Naive thymus-derived CD8-positive, alpha-beta T cell (primary cell): ENCODE measurements around the gene RAB11A. TPM values are rescaled to one million over a fixed set of nuclear protein-coding genes. Genes with fewer than 3 reads are reported as not detected.
A peak's percentile ranks its signal among the peaks of the same experiment; 100 is the strongest.
"Not testable (repeated sequence)": the region's sequence is repeated elsewhere in the genome, so short reads cannot be mapped to it uniquely, and the experiment has no call there.

Source experiments
- ATAC-seq, 2 donors: fragments of 150-1000 bp; cut with Tn5 transposase in 1 of 2; sonication (Bioruptor Pico), chemical (Tn5 transposase) in 1 of 2; 1 replicate in 1 of 2; 2 replicates in 1 of 2; pipeline ENCODE4 v1.10.0; 2021; ENCODE audit warnings: mild to moderate bottlenecking in 2 of 2, moderate library complexity in 2 of 2
- POLR2A ChIA-PET: fragments of 350-600 bp; sonication (Branson Sonifier 250); formaldehyde crosslinking; loops from one replicate; lab custom pipeline; 2021; ENCODE audit warnings: antibody characterized with exemption; lab: Charles Lee
- DNase-seq, 10 donors: peaks; one replicate each; pipeline versions ENCODE4 v3.0.0 to v3.0.0-alpha.2; 2020 to 2022
- H3K27ac Mint-ChIP-seq, 10 donors: one replicate each; pipeline ENCODE4 v1.8.0; 2020 to 2022; ENCODE audit warnings: mild to moderate bottlenecking in 10 of 10, mixed read lengths in 10 of 10, moderate library complexity in 4 of 10, inconsistent platforms in 1 of 10
- H3K27me3 Mint-ChIP-seq, 5 donors: one replicate each; pipeline ENCODE4 v1.8.0; 2021 to 2022; ENCODE audit warnings: mixed read lengths in 5 of 5
- H3K36me3 Mint-ChIP-seq, 3 donors: one replicate each; pipeline ENCODE4 v1.8.0; 2020 to 2022; ENCODE audit warnings: mixed read lengths in 3 of 3, mild to moderate bottlenecking in 2 of 3, inconsistent platforms in 1 of 3
- H3K4me1 Mint-ChIP-seq, 4 donors: one replicate each; pipeline ENCODE4 v1.8.0; 2021 to 2022; ENCODE audit warnings: mixed read lengths in 4 of 4
- H3K4me3 Mint-ChIP-seq, 10 donors: one replicate each; pipeline ENCODE4 v1.8.0; 2020 to 2022; ENCODE audit warnings: mild to moderate bottlenecking in 10 of 10, mixed read lengths in 10 of 10, moderate library complexity in 6 of 10, inconsistent platforms in 1 of 10
- H3K9me3 Mint-ChIP-seq, 9 donors: one replicate each; pipeline ENCODE4 v1.8.0; 2020 to 2022; ENCODE audit warnings: mixed read lengths in 9 of 9, mild to moderate bottlenecking in 3 of 9, inconsistent platforms in 1 of 9, moderate library complexity in 1 of 9
- polyA plus RNA-seq, 3 donors: library from polyadenylated mRNA; unstranded; fragments of 300-500 nt; fragmentation: Illumina TruSeq; gene quantifications; one replicate each; pipeline ENCODE4 v1.2.3, GENCODE V29; 2021
- total RNA-seq, 8 experiments: library from RNA in 2 of 8; stranded (reverse) in 2 of 8; gene quantifications; one replicate each; pipeline ENCODE4 v1.2.3 and lab custom pipeline; 2021 to 2026

Gene RAB11A
- total and polyA plus RNA-seq, 5 experiments from 2014 or later, result 75.9 to 204 (median 186) TPM

DNA sequence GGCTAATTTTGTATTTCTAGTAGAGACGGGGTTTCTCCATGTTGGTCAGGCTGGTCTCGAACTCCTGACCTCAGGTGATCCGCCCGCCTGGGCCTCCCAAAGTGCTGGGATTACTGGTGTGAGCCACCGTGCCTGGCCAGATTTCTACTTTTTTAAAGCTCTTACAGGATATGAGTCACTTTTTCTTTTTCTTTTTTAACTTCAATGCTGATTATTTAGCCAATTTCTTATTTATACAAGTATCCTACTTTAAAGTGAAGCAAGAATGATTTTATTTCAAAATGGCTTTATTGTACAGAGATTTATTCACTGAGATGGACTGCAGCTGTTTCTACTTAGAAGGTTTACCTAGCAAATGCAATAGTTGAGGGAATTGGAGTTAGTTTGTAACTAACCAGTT is 3.3 kb downstream of the RAB11A start:
- peaks cover 26 to 50% (median 45%) of the 10 kb centered on the region in 4 donors for H3K4me1 Mint-ChIP-seq
- H3K4me3 Mint-ChIP-seq, result peak overlapping the region in 5 of 10 donors; percentile 0 to 48 (median 30)
- H3K36me3 Mint-ChIP-seq, result peaks cover 0 to 28% (median 4%) of the 10 kb centered on the region in 3 donors

GRCh38 chr15:65873256-65873655 is 4.0 kb downstream of the RAB11A start:
- Mint-ChIP-seq H3K9me3 (peaks cover 0 to 4% (median 0%) of the 10 kb centered on the region in 9 donors), H3K27ac (peak overlapping the region in 1 of 10 donors; percentile 23), H3K27me3 (peaks cover 0 to 4% (median 0%) of the 10 kb centered on the region in 5 donors), H3K4me1 (peaks cover 26 to 52% (median 46%) of the 10 kb centered on the region in 4 donors), H3K36me3 (peaks cover 0 to 34% (median 8%) of the 10 kb centered on the region in 3 donors), H3K4me3 (no peak overlapping the region)
- POLR2A ChIA-PET, result interaction anchor here (0.6 kb wide), 1 partner anchor 12 kb away, joined by 5 read pairs; no protein-coding TSS in a partner anchor
- no peak for DNase-seq
- ATAC-seq, result no peak

More for the DNA sequence above, 3.3 kb downstream of the RAB11A start:
- H3K27me3 Mint-ChIP-seq, H3K9me3 Mint-ChIP-seq, DNase-seq, ATAC-seq: not testable (repeated sequence)
- POLR2A ChIA-PET, result interaction anchor here (0.6 kb wide), 1 partner anchor 12 kb away, joined by 5 read pairs; no protein-coding TSS in a partner anchor
- H3K27ac Mint-ChIP-seq, result peak overlapping the region in 2 of 10 donors; percentile 11 to 54

DNA sequence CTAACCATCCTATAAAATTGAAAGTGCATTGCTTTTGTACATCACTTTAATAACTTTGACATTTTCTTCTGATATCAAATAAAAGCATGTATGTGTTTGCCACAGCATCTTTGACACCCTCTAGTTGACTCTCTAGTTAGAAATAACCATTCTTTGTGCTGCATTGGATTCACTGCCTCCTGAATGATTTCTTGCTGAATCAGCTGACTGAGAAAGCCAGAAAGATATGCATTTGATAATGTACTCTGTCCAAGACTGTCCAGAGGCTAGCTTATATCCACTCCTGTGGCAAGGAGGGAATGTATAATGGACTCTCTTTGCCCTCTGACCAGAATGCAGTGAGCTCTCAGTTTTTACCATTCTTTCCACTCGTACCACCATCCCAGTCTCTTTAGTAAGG is 6.2 kb downstream of the RAB11A start:
- ATAC-seq, result no peak
- peaks cover 0 to 53% (median 14%) of the 10 kb centered on the region in 3 donors for H3K36me3 Mint-ChIP-seq
- POLR2A ChIA-PET, result no interaction called here

GRCh38 chr15:65877749-65878148 is 8.5 kb downstream of the RAB11A start:
- ATAC-seq (no peak), DNase-seq (no peak)
- H3K27ac Mint-ChIP-seq, result no peak overlapping the region
- peaks cover 0 to 65% (median 19%) of the 10 kb centered on the region in 3 donors for H3K36me3 Mint-ChIP-seq
- POLR2A ChIA-PET, result no interaction called here
- H3K4me3 Mint-ChIP-seq, result no peak overlapping the region
- H3K9me3 Mint-ChIP-seq, result no peaks in the 10 kb centered on the region
- no peaks in the 10 kb centered on the region for H3K27me3 Mint-ChIP-seq
- H3K4me1 Mint-ChIP-seq, result peaks cover 5 to 44% (median 36%) of the 10 kb centered on the region in 4 donors

More for the DNA sequence above, 6.2 kb downstream of the RAB11A start:
- Mint-ChIP-seq H3K4me3 (peak overlapping the region in 1 of 10 donors; percentile 19), H3K4me1 (peaks cover 11 to 46% (median 34%) of the 10 kb centered on the region in 4 donors), H3K27me3 (no peaks in the 10 kb centered on the region), H3K27ac (peak overlapping the region in 3 of 10 donors; percentile 3 to 38 (median 8)), H3K9me3 (no peaks in the 10 kb centered on the region)
- no peak for DNase-seq

DNA sequence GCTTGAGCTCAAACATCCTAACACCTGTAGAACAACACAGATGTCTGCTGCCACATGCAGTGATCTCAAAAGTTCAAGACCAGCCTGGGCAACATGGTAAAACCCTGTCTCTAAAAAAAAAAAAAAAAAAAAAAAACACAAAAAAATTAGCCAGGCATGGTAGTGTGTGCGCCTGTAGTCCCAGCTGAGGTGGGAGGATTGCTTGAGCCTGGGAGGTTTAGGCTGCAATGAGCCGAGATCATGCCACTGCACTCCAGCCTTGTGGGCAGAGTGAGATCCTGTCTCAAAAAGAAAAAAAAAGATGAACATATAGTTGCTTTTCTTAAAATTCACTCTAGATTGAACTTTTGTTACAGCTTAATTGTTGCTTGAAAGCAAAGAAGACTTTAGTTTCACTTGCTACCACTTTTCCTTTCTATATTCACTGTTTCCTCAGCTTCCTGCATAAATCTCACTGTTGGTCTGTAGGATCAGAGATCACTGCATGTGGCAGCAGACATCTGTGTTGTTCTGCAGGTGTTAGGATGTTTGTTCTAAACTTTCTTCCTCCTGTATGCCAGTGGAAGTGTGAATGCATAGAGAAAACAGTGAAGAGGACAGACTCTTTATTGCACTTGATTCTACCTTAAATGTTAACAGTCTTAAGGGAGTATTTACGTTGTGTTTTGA is 12.6 kb downstream of the RAB11A start:
- peak in 2 of 10 donors; percentile 12 to 28 for DNase-seq
- H3K4me3 Mint-ChIP-seq, result peak overlapping the region; percentile 28 to 82 (median 58)
- H3K9me3 Mint-ChIP-seq, result no peaks in the 10 kb centered on the region
- POLR2A ChIA-PET, result interaction anchor here (0.9 to 3.1 kb wide), 2 partner anchors 13 to 365 kb away, joined by 3 to 20 read pairs; partner anchors contain the start of gene RAB11A
- peaks cover 15 to 58% (median 54%) of the 10 kb centered on the region in 4 donors for H3K4me1 Mint-ChIP-seq
- H3K27me3 Mint-ChIP-seq, result no peaks in the 10 kb centered on the region
- peak; percentile 56 to 68 for ATAC-seq
- peak overlapping the region; percentile 41 to 91 (median 86) for H3K27ac Mint-ChIP-seq
- H3K36me3 Mint-ChIP-seq, result peaks cover 0 to 54% (median 21%) of the 10 kb centered on the region in 3 donors

GRCh38 chr15:65883571-65883970 is 14.3 kb downstream of the RAB11A start:
- ATAC-seq, result no peak
- Mint-ChIP-seq H3K4me1 (peaks cover 17 to 71% (median 67%) of the 10 kb centered on the region in 4 donors), H3K36me3 (peaks cover 0 to 49% (median 17%) of the 10 kb centered on the region in 3 donors), H3K9me3 (no peaks in the 10 kb centered on the region), H3K4me3 (peak overlapping the region in 1 of 10 donors; percentile 15), H3K27ac (peak overlapping the region; percentile 42 to 91 (median 80)), H3K27me3 (no peaks in the 10 kb centered on the region)
- no peak for DNase-seq
- POLR2A ChIA-PET, result interaction anchor here (3.1 kb wide), 1 partner anchor 14 kb away, joined by 20 read pairs; the partner anchor contains the start of gene RAB11A

GRCh38 chr15:65884511-65884910 is 15.2 kb downstream of the RAB11A start:
- Mint-ChIP-seq H3K27ac (peak overlapping the region; percentile 18 to 91 (median 80)), H3K36me3 (peaks cover 0 to 49% (median 15%) of the 10 kb centered on the region in 3 donors), H3K27me3 (no peaks in the 10 kb centered on the region), H3K4me1 (peaks cover 17 to 81% (median 73%) of the 10 kb centered on the region in 4 donors), H3K4me3 (peak overlapping the region in 3 of 10 donors; percentile 12 to 33 (median 15)), H3K9me3 (no peaks in the 10 kb centered on the region)
- peak in 1 of 2 donors; percentile 2 for ATAC-seq
- DNase-seq, result no peak
- POLR2A ChIA-PET, result interaction anchor here (0.7 to 1.4 kb wide), 3 partner anchors 12 to 16 kb away, joined by 3 to 5 read pairs (median 4); partner anchors contain the start of gene RAB11A

GRCh38 chr15:65885668-65886218 is 16.5 kb downstream of the RAB11A start:
- Mint-ChIP-seq H3K27ac (peak overlapping the region; percentile 46 to 98 (median 80)), H3K9me3 (no peaks in the 10 kb centered on the region), H3K4me1 (peaks cover 17 to 85% (median 74%) of the 10 kb centered on the region in 4 donors), H3K36me3 (peaks cover 0 to 49% (median 13%) of the 10 kb centered on the region in 3 donors), H3K4me3 (no peak overlapping the region), H3K27me3 (no peaks in the 10 kb centered on the region)
- DNase-seq (no peak), ATAC-seq (no peak)
- POLR2A ChIA-PET, result interaction anchor here (1.4 kb wide), 1 partner anchor 16 kb away, joined by 4 read pairs; the partner anchor contains the start of gene RAB11A

DNA sequence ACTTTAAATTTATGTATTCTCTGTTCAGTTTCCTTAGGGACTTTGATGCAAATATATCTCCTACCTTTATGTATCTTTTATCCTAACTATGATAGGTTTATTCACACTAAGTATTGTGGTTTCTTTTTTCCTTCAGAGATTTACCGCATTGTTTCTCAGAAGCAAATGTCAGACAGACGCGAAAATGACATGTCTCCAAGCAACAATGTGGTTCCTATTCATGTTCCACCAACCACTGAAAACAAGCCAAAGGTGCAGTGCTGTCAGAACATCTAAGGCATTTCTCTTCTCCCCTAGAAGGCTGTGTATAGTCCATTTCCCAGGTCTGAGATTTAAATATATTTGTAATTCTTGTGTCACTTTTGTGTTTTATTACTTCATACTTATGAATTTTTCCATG is 18.3 kb downstream of the RAB11A start:
- peak; percentile 96 to 99 for ATAC-seq
- POLR2A ChIA-PET, result interaction anchor here (1.3 kb wide), 1 partner anchor 18 kb away, joined by 7 read pairs; the partner anchor contains the start of gene RAB11A

DNA sequence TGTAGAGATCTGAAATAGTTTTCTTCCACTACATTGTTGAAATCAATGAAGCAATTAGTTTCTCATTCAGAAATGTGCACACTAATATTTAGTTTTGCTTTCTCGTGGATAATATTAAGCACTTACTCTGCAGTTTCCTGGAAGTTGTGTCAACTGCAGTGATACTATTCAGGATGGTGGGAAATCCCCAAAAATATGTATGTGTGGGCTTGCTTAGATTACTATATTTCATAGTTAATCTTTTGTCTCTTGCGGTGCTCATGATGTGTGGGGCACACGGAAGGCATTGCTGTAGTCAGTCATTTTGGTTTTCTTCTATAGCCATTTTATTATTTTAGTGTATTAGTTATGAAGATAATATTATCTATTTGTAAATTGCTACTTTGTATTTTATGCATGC is 19.7 kb downstream of the RAB11A start:
- DNase-seq (no peak), ATAC-seq (peak in 1 of 2 donors; percentile 25)
- no peaks in the 10 kb centered on the region for H3K9me3 Mint-ChIP-seq
- H3K36me3 Mint-ChIP-seq, result peaks cover 0 to 41% (median 15%) of the 10 kb centered on the region in 3 donors
- H3K27me3 Mint-ChIP-seq, result no peaks in the 10 kb centered on the region
- POLR2A ChIA-PET, result no interaction called here
- peak overlapping the region; percentile 80 to 98 (median 96) for H3K27ac Mint-ChIP-seq
- peaks cover 8 to 58% (median 56%) of the 10 kb centered on the region in 4 donors for H3K4me1 Mint-ChIP-seq
- H3K4me3 Mint-ChIP-seq, result peak overlapping the region in 3 of 10 donors; percentile 56 to 80 (median 59)

More for the DNA sequence above, 18.3 kb downstream of the RAB11A start:
- H3K36me3 Mint-ChIP-seq, result peaks cover 0 to 50% (median 12%) of the 10 kb centered on the region in 3 donors
- peak overlapping the region in 9 of 10 donors; percentile 8 to 80 (median 55) for H3K4me3 Mint-ChIP-seq
- DNase-seq, result peak in 8 of 10 donors; percentile 46 to 90 (median 74)
- peaks cover 16 to 72% (median 66%) of the 10 kb centered on the region in 4 donors for H3K4me1 Mint-ChIP-seq
- H3K27me3 Mint-ChIP-seq, result no peaks in the 10 kb centered on the region
- no peaks in the 10 kb centered on the region for H3K9me3 Mint-ChIP-seq
- peak overlapping the region; percentile 80 to 98 (median 96) for H3K27ac Mint-ChIP-seq

DNA sequence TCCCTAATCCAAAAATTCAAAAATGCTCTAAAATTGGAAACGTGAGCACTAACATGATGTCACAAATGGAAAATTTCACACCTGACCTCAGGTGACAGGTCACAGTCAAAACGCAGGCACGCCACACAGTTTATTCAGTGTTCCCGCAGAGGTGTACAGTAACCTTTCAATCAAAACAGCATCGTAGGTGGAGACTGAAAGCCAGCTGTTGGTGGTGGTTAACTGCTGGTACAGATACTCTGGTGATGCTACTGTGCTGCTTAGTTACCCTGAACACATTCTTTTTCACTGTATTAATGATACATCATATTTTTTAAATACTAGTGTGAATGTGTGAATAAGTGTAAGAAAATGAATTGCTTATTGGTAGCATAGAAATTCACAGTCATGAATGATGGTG is 23.8 kb downstream of the RAB11A start:
- Mint-ChIP-seq H3K27ac (no peak overlapping the region), H3K9me3 (no peaks in the 10 kb centered on the region), H3K36me3 (peaks cover 5 to 58% (median 21%) of the 10 kb centered on the region in 3 donors), H3K27me3 (no peaks in the 10 kb centered on the region), H3K4me3 (no peak overlapping the region), H3K4me1 (peaks cover 5 to 28% (median 22%) of the 10 kb centered on the region in 4 donors)
- ATAC-seq (no peak), DNase-seq (no peak)
- POLR2A ChIA-PET, result no interaction called here

- DNase-seq, result no peak
- Mint-ChIP-seq H3K27ac (peak overlapping the region in 1 of 10 donors; percentile 52), H3K36me3 (peaks cover 5 to 52% (median 36%) of the 10 kb centered on the region in 3 donors), H3K4me3 (no peak overlapping the region), H3K9me3 (no peaks in the 10 kb centered on the region), H3K27me3 (no peaks in the 10 kb centered on the region), H3K4me1 (peaks cover 2 to 16% (median 6%) of the 10 kb centered on the region in 4 donors)
- no peak for ATAC-seq
- POLR2A ChIA-PET, result interaction anchor here (0.5 to 0.6 kb wide), 2 partner anchors 25 to 375 kb away, joined by 3 read pairs; no protein-coding TSS in a partner anchor
Observed at GRCh38 chr15:65896236-65896635, 26.9 kb downstream of the RAB11A start.
